Prostate gland (tissue), 2 donors: Measurements from ENCODE around the gene DSCAML1. TPM values are rescaled to one million over a fixed set of nuclear protein-coding genes. Genes with fewer than 3 reads are reported as not detected.
A peak's percentile ranks its signal among the peaks of the same experiment; 100 is the strongest.

ENCODE experiments used
- DNase-seq: peaks from one replicate; pipeline ENCODE4 v3.0.0-alpha.2; 2019; ENCODE audit warnings: low spot score
- H3K27ac ChIP-seq, 2 donors: fragments of 200-600 bp; sonication (generic); 2 replicates each; pipeline ENCODE4 v1.5.1; 2017 to 2019
- H3K27me3 ChIP-seq: fragments of 200-600 bp; sonication (generic); replicated peaks from 2 replicates; pipeline ENCODE4 v1.5.1; 2019; ENCODE audit not compliant: insufficient read depth
- H3K36me3 ChIP-seq, 2 donors: fragments of 200-600 bp; sonication (generic); 1 replicate in 1 of 2; 2 replicates in 1 of 2; pipeline versions ENCODE4 v1.5.1 to v1.8.1; 2017 to 2019
- H3K4me1 ChIP-seq: fragments of 200-600 bp; sonication (generic); replicated peaks from 2 replicates; pipeline ENCODE4 v1.5.1; 2019
- H3K4me3 ChIP-seq, 2 donors: fragments of 200-600 bp; sonication (generic); 2 replicates each; pipeline ENCODE4 v1.5.1; 2017 to 2019
- H3K9me3 ChIP-seq: fragments of 200-600 bp; sonication (generic); 2 replicates; pipeline ENCODE4 v1.5.1; 2017
- POLR2A ChIP-seq: fragments of 450-650 bp; IDR thresholded peaks from one replicate; pipeline ENCODE4 v1.6.1; 2016; ENCODE audit warnings: antibody characterized with exemption, mild to moderate bottlenecking
- POLR2AphosphoS5 ChIP-seq: sonication (generic); formaldehyde crosslinking; IDR thresholded peaks from one replicate; pipeline ENCODE4 v1.6.1; 2017; ENCODE audit warnings: antibody characterized with exemption
- WGBS: methylation state at CpG from one replicate; pipeline ENCODE4 v1.1.5; 2018; 5-methylcytosine and 5-hydroxymethylcytosine counted together
- intact Hi-C: fragments of 100-400 bp; cut with DNase I; formaldehyde crosslinking; loops from one replicate; pipeline ENCODE4 v1.14.2; 2022
- total RNA-seq, 2 donors: library from RNA; depleted of rRNA; stranded (reverse); fragments of >200 nt; gene quantifications; one replicate each; pipeline ENCODE4 v1.1.0, GENCODE V29; 2016
- TF ChIP-seq, protein P1 (sequence below), 4 experiments: fragments of 200-600 bp in 2 of 4; fragments of 450-650 bp in 2 of 4; sonication (generic) in 2 of 4; IDR thresholded peaks; 1 replicate in 3 of 4; 2 replicates in 1 of 4; pipeline ENCODE4 v1.5.1; 2016 to 2019; ENCODE audit warnings: antibody characterized with exemption in 4 of 4, mild to moderate bottlenecking in 2 of 4, moderate library complexity in 2 of 4

Gene DSCAML1
- total RNA-seq, 2 donors from 2014 or later: 0.14 to 2.8 TPM

DNA sequence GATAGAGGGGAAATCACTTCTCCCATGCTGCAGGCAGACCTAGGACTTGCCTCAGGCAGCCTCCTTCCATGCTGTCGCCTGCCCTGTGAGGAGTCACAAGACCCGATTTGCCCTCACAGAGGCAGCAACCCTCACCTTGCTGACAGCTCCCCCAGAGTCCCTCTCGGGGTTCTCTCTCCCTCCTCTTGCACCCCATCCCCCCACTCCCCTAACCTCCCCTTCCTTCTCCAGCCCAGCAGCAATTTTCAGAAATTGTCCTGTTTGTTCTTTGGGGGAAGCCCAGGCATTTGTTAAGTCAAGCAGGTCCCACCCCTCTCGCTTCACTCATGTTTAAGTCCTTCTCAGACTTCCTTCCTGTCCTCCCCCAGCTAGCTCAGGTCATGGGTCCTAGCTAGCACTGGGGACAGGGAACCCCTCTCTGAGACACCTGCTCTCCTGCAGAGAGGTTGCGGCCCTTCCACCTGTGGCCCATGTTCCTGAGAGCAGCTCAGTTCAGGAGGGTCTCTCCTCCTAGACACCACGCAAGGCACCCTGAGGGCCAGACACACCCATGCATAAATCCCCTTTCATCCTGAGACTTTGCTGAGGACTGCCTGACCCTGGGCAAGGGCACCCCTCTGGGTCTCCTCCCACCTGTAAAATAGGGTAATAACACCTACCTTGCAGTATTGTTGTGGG is 33.8 kb upstream of the DSCAML1 start:
- no peaks in the 10 kb centered on the region for H3K4me1 ChIP-seq
- TF ChIP-seq, protein P1, sequence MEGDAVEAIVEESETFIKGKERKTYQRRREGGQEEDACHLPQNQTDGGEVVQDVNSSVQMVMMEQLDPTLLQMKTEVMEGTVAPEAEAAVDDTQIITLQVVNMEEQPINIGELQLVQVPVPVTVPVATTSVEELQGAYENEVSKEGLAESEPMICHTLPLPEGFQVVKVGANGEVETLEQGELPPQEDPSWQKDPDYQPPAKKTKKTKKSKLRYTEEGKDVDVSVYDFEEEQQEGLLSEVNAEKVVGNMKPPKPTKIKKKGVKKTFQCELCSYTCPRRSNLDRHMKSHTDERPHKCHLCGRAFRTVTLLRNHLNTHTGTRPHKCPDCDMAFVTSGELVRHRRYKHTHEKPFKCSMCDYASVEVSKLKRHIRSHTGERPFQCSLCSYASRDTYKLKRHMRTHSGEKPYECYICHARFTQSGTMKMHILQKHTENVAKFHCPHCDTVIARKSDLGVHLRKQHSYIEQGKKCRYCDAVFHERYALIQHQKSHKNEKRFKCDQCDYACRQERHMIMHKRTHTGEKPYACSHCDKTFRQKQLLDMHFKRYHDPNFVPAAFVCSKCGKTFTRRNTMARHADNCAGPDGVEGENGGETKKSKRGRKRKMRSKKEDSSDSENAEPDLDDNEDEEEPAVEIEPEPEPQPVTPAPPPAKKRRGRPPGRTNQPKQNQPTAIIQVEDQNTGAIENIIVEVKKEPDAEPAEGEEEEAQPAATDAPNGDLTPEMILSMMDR (IDR thresholded peaks at IDR 0.05): no peak
- no peak for TF ChIP-seq POLR2AphosphoS5
- TF ChIP-seq POLR2A: no peak
- DNase-seq: no peak
- no peaks in the 10 kb centered on the region for H3K9me3 ChIP-seq
- no peaks in the 10 kb centered on the region for H3K27me3 ChIP-seq
- no peak overlapping the region for H3K27ac ChIP-seq
- H3K4me3 ChIP-seq: no peak overlapping the region
- H3K36me3 ChIP-seq: no peaks in the 10 kb centered on the region
- 64% methylated on average over 6 of the region's 6 CpGs for WGBS
- intact Hi-C loops: no loop called here

DNA sequence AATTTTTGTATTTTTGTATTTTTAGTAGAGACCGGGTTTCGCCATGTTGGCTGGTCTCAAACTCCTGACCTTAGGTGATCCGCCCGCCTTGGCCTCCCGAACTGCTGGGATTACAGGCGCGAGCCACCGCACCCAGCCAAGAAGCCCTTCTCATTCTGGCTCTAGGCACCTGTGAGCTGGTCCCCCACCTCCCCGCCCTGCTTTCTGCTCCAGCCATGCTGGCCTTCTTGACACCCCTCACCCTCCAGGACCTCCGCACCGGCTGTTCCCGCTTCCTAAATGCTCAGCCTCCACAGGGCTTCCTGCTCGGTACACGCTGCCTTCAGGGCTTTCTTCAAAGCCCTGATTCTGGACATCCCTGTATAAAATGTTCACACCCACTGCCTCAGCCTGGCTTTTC is 33.1 kb upstream of the DSCAML1 start:
- Histone ChIP-seq H3K27me3 (no peaks in the 10 kb centered on the region), H3K36me3 (no peaks in the 10 kb centered on the region), H3K27ac (no peak overlapping the region), H3K4me3 (no peak overlapping the region), H3K9me3 (no peaks in the 10 kb centered on the region), H3K4me1 (no peaks in the 10 kb centered on the region)
- no peak for DNase-seq
- TF ChIP-seq POLR2A: no peak
- TF ChIP-seq, protein P1 (IDR thresholded peaks at IDR 0.05): no peak
- TF ChIP-seq POLR2AphosphoS5: no peak
- intact Hi-C loops: no loop called here
- WGBS: 85% methylated on average over 14 of the region's 14 CpGs

GRCh38 chr11:117829369-117829725 is 32.3 kb upstream of the DSCAML1 start:
- intact Hi-C loops: no loop called here
- Histone ChIP-seq H3K4me3 (no peak overlapping the region), H3K27ac (peak overlapping the region; percentile 29 to 56), H3K4me1 (no peaks in the 10 kb centered on the region), H3K36me3 (no peaks in the 10 kb centered on the region), H3K27me3 (no peaks in the 10 kb centered on the region), H3K9me3 (no peaks in the 10 kb centered on the region)
- DNase-seq: no peak
- 20% methylated on average over 7 of the region's 7 CpGs for WGBS
- TF ChIP-seq, protein P1 (IDR thresholded peaks at IDR 0.05): no peak
- TF ChIP-seq POLR2AphosphoS5 (no peak), POLR2A (no peak)

GRCh38 chr11:117828611-117829368 is 31.8 kb upstream of the DSCAML1 start:
- Histone ChIP-seq H3K36me3 (no peaks in the 10 kb centered on the region), H3K27me3 (no peaks in the 10 kb centered on the region), H3K4me1 (no peaks in the 10 kb centered on the region), H3K9me3 (no peaks in the 10 kb centered on the region), H3K27ac (peak overlapping the region; percentile 29 to 56), H3K4me3 (no peak overlapping the region)
- TF ChIP-seq, protein P1 (IDR thresholded peaks at IDR 0.05): no peak
- no peak for TF ChIP-seq POLR2AphosphoS5
- TF ChIP-seq POLR2A: peak; percentile 20
- 62% methylated on average over 16 of the region's 16 CpGs for WGBS
- intact Hi-C loops: no loop called here
- DNase-seq: no peak
